Nephron progenitor cell (in vitro differentiated cells): ENCODE data around the gene IP6K1.

Source experiments
- DNase-seq: peaks from one replicate; pipeline ENCODE4 v3.0.0; 2021
- H3K27ac Mint-ChIP-seq: 2 replicates; pipeline ENCODE4 v1.8.0; 2021; ENCODE audit warnings: mild to moderate bottlenecking, moderate library complexity, mixed read lengths
- H3K27me3 Mint-ChIP-seq: 2 replicates; pipeline ENCODE4 v1.8.0; 2021; ENCODE audit warnings: mild to moderate bottlenecking, low read depth, mixed read lengths; ENCODE audit not compliant: poor library complexity
- H3K36me3 Mint-ChIP-seq: 2 replicates; pipeline ENCODE4 v1.8.0; 2021; ENCODE audit warnings: low read depth, mixed read lengths
- H3K4me1 Mint-ChIP-seq: 2 replicates; pipeline ENCODE4 v1.8.0; 2021; ENCODE audit warnings: mixed read lengths
- H3K4me3 Mint-ChIP-seq: 2 replicates; pipeline ENCODE4 v1.8.0; 2021; ENCODE audit warnings: mild to moderate bottlenecking, moderate library complexity, mixed read lengths
- H3K9me3 Mint-ChIP-seq: 2 replicates; pipeline ENCODE4 v1.8.0; 2021; ENCODE audit warnings: mild to moderate bottlenecking, moderate library complexity, mixed read lengths
- CTCF ChIP-seq: fragments of 200-600 bp; sonication (generic); IDR thresholded peaks from 2 replicates; pipeline ENCODE4 v1.5.0; 2021; ENCODE audit warnings: antibody characterized with exemption

The IP6K1 gene

GRCh38 chr3:49794926-49795905 lies 8.9 kb upstream of the IP6K1 start:
- peaks cover 17% of the 10 kb centered on the region for H3K4me1 Mint-ChIP-seq
- no peak overlapping the region for H3K27ac Mint-ChIP-seq
- no peaks in the 10 kb centered on the region for H3K36me3 Mint-ChIP-seq
- no peak for DNase-seq
- TF ChIP-seq CTCF, result no peak
- no peaks in the 10 kb centered on the region for H3K9me3 Mint-ChIP-seq
- H3K27me3 Mint-ChIP-seq, result peaks cover 22% of the 10 kb centered on the region
- H3K4me3 Mint-ChIP-seq, result no peak overlapping the region

- H3K4me1 Mint-ChIP-seq, result peaks cover 21% of the 10 kb centered on the region
- DNase-seq, result no peak
- H3K27ac Mint-ChIP-seq, result no peak overlapping the region
- TF ChIP-seq CTCF, result no peak
- H3K4me3 Mint-ChIP-seq, result no peak overlapping the region
- no peaks in the 10 kb centered on the region for H3K9me3 Mint-ChIP-seq
- peaks cover 17% of the 10 kb centered on the region for H3K27me3 Mint-ChIP-seq
- no peaks in the 10 kb centered on the region for H3K36me3 Mint-ChIP-seq
Observed at GRCh38 chr3:49794431-49794830, 8.1 kb upstream of the IP6K1 start.

GRCh38 chr3:49793486-49794085 lies 7.2 kb upstream of the IP6K1 start:
- H3K4me3 Mint-ChIP-seq, result no peak overlapping the region
- TF ChIP-seq CTCF, result no peak
- no peaks in the 10 kb centered on the region for H3K9me3 Mint-ChIP-seq
- H3K27ac Mint-ChIP-seq, result no peak overlapping the region
- H3K4me1 Mint-ChIP-seq, result peaks cover 21% of the 10 kb centered on the region
- peaks cover 13% of the 10 kb centered on the region for H3K27me3 Mint-ChIP-seq
- no peaks in the 10 kb centered on the region for H3K36me3 Mint-ChIP-seq
- DNase-seq, result no peak

- Mint-ChIP-seq H3K36me3 (no peaks in the 10 kb centered on the region), H3K27me3 (peaks cover 11% of the 10 kb centered on the region), H3K9me3 (no peaks in the 10 kb centered on the region), H3K4me1 (peaks cover 21% of the 10 kb centered on the region), H3K4me3 (no peak overlapping the region), H3K27ac (no peak overlapping the region)
- TF ChIP-seq CTCF, result no peak
- no peak for DNase-seq
Observed at GRCh38 chr3:49792371-49793150, 6.2 kb upstream of the IP6K1 start.

- Mint-ChIP-seq H3K36me3 (no peaks in the 10 kb centered on the region), H3K4me1 (peaks cover 29% of the 10 kb centered on the region), H3K27me3 (peaks cover 10% of the 10 kb centered on the region), H3K9me3 (no peaks in the 10 kb centered on the region), H3K4me3 (no peak overlapping the region), H3K27ac (no peak overlapping the region)
- no peak for DNase-seq
- TF ChIP-seq CTCF, result no peak
Observed at GRCh38 chr3:49791571-49791970, 5.2 kb upstream of the IP6K1 start.
